Transverse colon (tissue), 4 donors: Measurements from ENCODE around the gene SCN2A. TPM values are rescaled to one million over a fixed set of nuclear protein-coding genes. Genes with fewer than 3 reads are reported as not detected.
"Not testable (repeated sequence)": the region's sequence is repeated elsewhere in the genome, so short reads cannot be mapped to it uniquely, and the experiment has no call there.

Source experiments
- DNase-seq: peaks from one replicate; pipeline ENCODE4 v3.0.0-alpha.2; 2019
- H3K27ac ChIP-seq, 4 donors: fragments of 200-600 bp; sonication (generic); 2 replicates each; pipeline ENCODE4 v1.5.1; 2016 to 2018; ENCODE audit warnings: inconsistent platforms in 4 of 4
- H3K27me3 ChIP-seq: fragments of 200-600 bp; sonication (generic); 2 replicates; pipeline ENCODE4 v1.5.1; 2017; ENCODE audit warnings: inconsistent platforms
- H3K36me3 ChIP-seq, 4 donors: fragments of 200-600 bp; sonication (generic); 2 replicates each; pipeline ENCODE4 v1.5.1; 2017 to 2019; ENCODE audit warnings: inconsistent platforms in 4 of 4
- H3K4me1 ChIP-seq, 4 donors: fragments of 200-600 bp; sonication (generic); 2 replicates each; pipeline ENCODE4 v1.5.1; 2017 to 2020; ENCODE audit warnings: inconsistent platforms in 4 of 4
- H3K4me3 ChIP-seq, 4 donors: fragments of 200-600 bp; sonication (generic); 1 replicate in 1 of 4; 2 replicates in 3 of 4; pipeline versions ENCODE4 v1.5.1 to v1.6.1; 2017 to 2019; ENCODE audit warnings: inconsistent platforms in 4 of 4
- H3K9me3 ChIP-seq, 2 donors: fragments of 200-600 bp; sonication (generic); 2 replicates each; pipeline ENCODE4 v1.5.1; 2017 to 2019; ENCODE audit warnings: inconsistent platforms in 2 of 2
- CTCF ChIP-seq, 5 experiments: fragments of 200-600 bp in 3 of 5; fragments of 450-650 bp in 2 of 5; sonication (generic) in 3 of 5; IDR thresholded peaks; 1 replicate in 2 of 5; 2 replicates in 3 of 5; pipeline ENCODE4 v1.5.1; 2016 to 2017; ENCODE audit warnings: antibody characterized with exemption in 5 of 5, inconsistent platforms in 3 of 5, mild to moderate bottlenecking in 2 of 5, moderate library complexity in 1 of 5
- EP300 ChIP-seq: sonication (generic); formaldehyde crosslinking; IDR thresholded peaks from one replicate; pipeline ENCODE4 v1.6.1; 2017; ENCODE audit warnings: antibody characterized with exemption, low read depth
- POLR2A ChIP-seq: fragments of 450-650 bp; IDR thresholded peaks from one replicate; pipeline ENCODE4 v1.6.1; 2016; ENCODE audit warnings: antibody characterized with exemption, mild to moderate bottlenecking, moderate library complexity
- POLR2AphosphoS5 ChIP-seq, 3 donors: sonication (generic); formaldehyde crosslinking; IDR thresholded peaks; one replicate each; pipeline ENCODE4 v1.6.1; 2016; ENCODE audit warnings: antibody characterized with exemption in 3 of 3
- WGBS, 2 donors: methylation state at CpG; one replicate each; pipeline ENCODE4 v1.1.5; 2018; ENCODE audit warnings: low coverage in 1 of 2; 5-methylcytosine and 5-hydroxymethylcytosine counted together
- in situ Hi-C, 4 donors: fragments of 200-750 bp; cut with MboI; loops; one replicate each; pipeline versions ENCODE4 v1.15.0 to v1.15.1; 2017; ENCODE audit warnings: low sequenced_read_pairs in 3 of 4, low pct_ligation_motif_present in 1 of 4, low pct_unique_long_range_greater_than_20kb in 1 of 4
- intact Hi-C: fragments of 100-400 bp; cut with DNase I; formaldehyde crosslinking; loops from one replicate; pipeline ENCODE4 v1.15.1; 2023; ENCODE audit warnings: low total_unique reads
- total RNA-seq, 4 donors: library from RNA; depleted of rRNA; stranded (reverse); fragments of >200 nt; gene quantifications; one replicate each; pipeline ENCODE4 v1.1.0, GENCODE V29; 2016

SCN2A gene
- total RNA-seq, 4 donors from 2014 or later = 0.14 to 0.32 TPM; not detected in 2

- H3K27ac ChIP-seq = no peak overlapping the region
- H3K9me3 ChIP-seq = no peaks in the 10 kb centered on the region
- no peaks in the 10 kb centered on the region for H3K27me3 ChIP-seq
- no peak overlapping the region for H3K4me3 ChIP-seq
- no peak for DNase-seq
- no peaks in the 10 kb centered on the region for H3K36me3 ChIP-seq
- no peaks in the 10 kb centered on the region for H3K4me1 ChIP-seq
- intact Hi-C loops (no loop called here), in situ Hi-C loops (no loop called here)
- 48 to 58% methylated on average over 2 of the region's 2 CpGs for WGBS, 2 donors
- TF ChIP-seq POLR2A (no peak), EP300 (no peak), CTCF (IDR thresholded peaks at IDR 0.05) (no peak), POLR2AphosphoS5 (IDR thresholded peaks at IDR 0.05) (no peak)
These were observed 9.0 kb downstream of the SCN2A start for GRCh38 chr2:165248238-165248637.

GRCh38 chr2:165251366-165251765, 12.2 kb downstream of the SCN2A start:
- H3K4me3 ChIP-seq = no peak overlapping the region
- no peaks in the 10 kb centered on the region for H3K9me3 ChIP-seq
- 69 to 85% methylated on average over 4 of the region's 4 CpGs for WGBS, 2 donors
- no peaks in the 10 kb centered on the region for H3K4me1 ChIP-seq
- no peak for DNase-seq
- intact Hi-C loops = no loop called here
- no peaks in the 10 kb centered on the region for H3K36me3 ChIP-seq
- H3K27me3 ChIP-seq = no peaks in the 10 kb centered on the region
- TF ChIP-seq POLR2A = no peak
- no peak for TF ChIP-seq EP300
- TF ChIP-seq CTCF (IDR thresholded peaks at IDR 0.05) = no peak
- no peak for TF ChIP-seq POLR2AphosphoS5 (IDR thresholded peaks at IDR 0.05)
- in situ Hi-C loops = no loop called here
- no peak overlapping the region for H3K27ac ChIP-seq

- H3K27me3 ChIP-seq = no peaks in the 10 kb centered on the region
- no peaks in the 10 kb centered on the region for H3K36me3 ChIP-seq
- intact Hi-C loops (no loop called here), in situ Hi-C loops (no loop called here)
- no peak for DNase-seq
- H3K4me3 ChIP-seq = no peak overlapping the region
- H3K4me1 ChIP-seq = no peaks in the 10 kb centered on the region
- TF ChIP-seq POLR2AphosphoS5 (IDR thresholded peaks at IDR 0.05) (no peak), CTCF (IDR thresholded peaks at IDR 0.05) (no peak), POLR2A (no peak), EP300 (no peak)
- H3K9me3 ChIP-seq = no peaks in the 10 kb centered on the region
- H3K27ac ChIP-seq = no peak overlapping the region
These were observed 14.0 kb downstream of the SCN2A start for GRCh38 chr2:165253178-165253577.

- H3K36me3 ChIP-seq = no peaks in the 10 kb centered on the region
- WGBS, 2 donors = 85 to 88% methylated on average over 2 of the region's 2 CpGs
- H3K4me3 ChIP-seq = no peak overlapping the region
- H3K27me3 ChIP-seq = no peaks in the 10 kb centered on the region
- H3K4me1 ChIP-seq = no peaks in the 10 kb centered on the region
- in situ Hi-C loops (no loop called here), intact Hi-C loops (no loop called here)
- no peak for DNase-seq
- H3K9me3 ChIP-seq = no peaks in the 10 kb centered on the region
- no peak overlapping the region for H3K27ac ChIP-seq
- TF ChIP-seq CTCF (IDR thresholded peaks at IDR 0.05) = no peak
- no peak for TF ChIP-seq POLR2A
- TF ChIP-seq EP300 = no peak
These were observed 17.4 kb downstream of the SCN2A start for GRCh38 chr2:165256618-165257017.

- H3K4me1 ChIP-seq, H3K4me3 ChIP-seq, H3K27me3 ChIP-seq, in situ Hi-C loops, intact Hi-C loops, H3K27ac ChIP-seq, H3K9me3 ChIP-seq, DNase-seq, H3K36me3 ChIP-seq: not testable (repeated sequence)
- WGBS, 2 donors = 94 to 95% methylated on average over 2 of the region's 2 CpGs
These were observed 21.1 kb downstream of the SCN2A start for GRCh38 chr2:165260347-165260746.
